Brain microvascular endothelial cell (primary cell): ENCODE results near the gene CD1D.
"Not testable (repeated sequence)": the region's sequence is repeated elsewhere in the genome, so short reads cannot be mapped to it uniquely, and the experiment has no call there.

ENCODE experiments used
- DNase-seq: peaks from one replicate; pipeline ENCODE4 v3.0.0-alpha.2; 2020
- H3K27ac ChIP-seq: fragments of 250-450 bp; sonication (Bioruptor Pico); 2 replicates; pipeline ENCODE4 v1.5.1; 2020; ENCODE audit warnings: mild to moderate bottlenecking, moderate library complexity
- H3K27me3 ChIP-seq: fragments of 250-450 bp; sonication (Bioruptor Pico); replicated peaks from 2 replicates; pipeline ENCODE4 v1.5.1; 2020; ENCODE audit warnings: mild to moderate bottlenecking
- H3K36me3 ChIP-seq: fragments of 250-450 bp; sonication (Bioruptor Pico); replicated peaks from 2 replicates; pipeline ENCODE4 v1.5.1; 2020; ENCODE audit warnings: mild to moderate bottlenecking
- H3K4me3 ChIP-seq: 2 replicates; pipeline ENCODE4 v1.5.1; 2011; ENCODE audit warnings: low read depth, mild to moderate bottlenecking, control low read depth, low read length, moderate library complexity
- CTCF ChIP-seq: IDR thresholded peaks from 2 replicates; pipeline ENCODE4 v1.5.1; 2011; ENCODE audit warnings: low read depth, mild to moderate bottlenecking, moderate library complexity, low read length, control low read depth, inconsistent platforms; ENCODE audit errors: missing control alignments
- in situ Hi-C: cut with HindIII; loops from 2 replicates; pipeline ENCODE4 v1.10.0; 2017; ENCODE audit warnings: low sequenced_read_pairs, low pct_ligation_motif_present

Gene CD1D

GRCh38 chr1:158203693-158204457, 23.2 kb downstream of the CD1D start:
- peak; percentile 70 for DNase-seq
- peak; percentile 60 for TF ChIP-seq CTCF
- H3K4me3 ChIP-seq = no peak overlapping the region
- no peaks in the 10 kb centered on the region for H3K36me3 ChIP-seq
- H3K27me3 ChIP-seq = no peaks in the 10 kb centered on the region
- no peak overlapping the region for H3K27ac ChIP-seq
- in situ Hi-C loops = no loop called here

- TF ChIP-seq CTCF = no peak
- no peak overlapping the region for H3K4me3 ChIP-seq
- DNase-seq = no peak
- H3K27me3 ChIP-seq = no peaks in the 10 kb centered on the region
- in situ Hi-C loops = no loop called here
- no peak overlapping the region for H3K27ac ChIP-seq
- no peaks in the 10 kb centered on the region for H3K36me3 ChIP-seq
Measured at GRCh38 chr1:158204458-158204827, 23.7 kb downstream of the CD1D start.

- H3K4me3 ChIP-seq = no peak overlapping the region
- no peak overlapping the region for H3K27ac ChIP-seq
- in situ Hi-C loops = no loop called here
- TF ChIP-seq CTCF = no peak
- H3K36me3 ChIP-seq = no peaks in the 10 kb centered on the region
- H3K27me3 ChIP-seq = no peaks in the 10 kb centered on the region
- no peak for DNase-seq
Measured at GRCh38 chr1:158208586-158209116, 28.0 kb downstream of the CD1D start.

GRCh38 chr1:158212320-158212719, 31.6 kb downstream of the CD1D start:
- Histone ChIP-seq H3K4me3 (no peak overlapping the region), H3K27me3 (no peaks in the 10 kb centered on the region), H3K36me3 (no peaks in the 10 kb centered on the region), H3K27ac (no peak overlapping the region)
- TF ChIP-seq CTCF = no peak
- no peak for DNase-seq
- in situ Hi-C loops = no loop called here

- H3K36me3 ChIP-seq, H3K27ac ChIP-seq, in situ Hi-C loops, H3K4me3 ChIP-seq, DNase-seq, H3K27me3 ChIP-seq: not testable (repeated sequence)
Measured at GRCh38 chr1:158223445-158223844, 42.8 kb downstream of the CD1D start.

GRCh38 chr1:158227904-158228623, 47.4 kb downstream of the CD1D start:
- no peaks in the 10 kb centered on the region for H3K36me3 ChIP-seq
- H3K27ac ChIP-seq = no peak overlapping the region
- no peak overlapping the region for H3K4me3 ChIP-seq
- in situ Hi-C loops = no loop called here
- no peaks in the 10 kb centered on the region for H3K27me3 ChIP-seq
- TF ChIP-seq CTCF = no peak
- no peak for DNase-seq
